RWPE1 (cell line): Measurements from ENCODE around the gene ZDHHC22.

Source experiments
- CTCF ChIA-PET: fragments of 350-600 bp; sonication (Branson Sonifier 250); formaldehyde crosslinking; extraction: SDS; loops from one replicate; lab custom pipeline; 2021; lab: Yijun Ruan, JAX
- POLR2A ChIA-PET: fragments of 400-600 bp; formaldehyde crosslinking; extraction: SDS; loops from one replicate; lab custom pipeline; 2020; ENCODE audit warnings: antibody characterized with exemption; ENCODE audit not compliant: low non-redundant PET; lab: Yijun Ruan, JAX
- DNase-seq: peaks from one replicate; pipeline ENCODE4 v3.0.0; 2012; ENCODE audit warnings: low spot score
- H3K27ac ChIP-seq: fragments of 450-650 bp; 2 replicates; pipeline ENCODE4 v1.5.1; 2017
- TF ChIP-seq, protein P1 (sequence below): fragments of 450-650 bp; conservative IDR thresholded peaks from 2 replicates; pipeline ENCODE4 v1.5.1; 2017; ENCODE audit warnings: low read depth, mild to moderate bottlenecking

The ZDHHC22 gene

DNA sequence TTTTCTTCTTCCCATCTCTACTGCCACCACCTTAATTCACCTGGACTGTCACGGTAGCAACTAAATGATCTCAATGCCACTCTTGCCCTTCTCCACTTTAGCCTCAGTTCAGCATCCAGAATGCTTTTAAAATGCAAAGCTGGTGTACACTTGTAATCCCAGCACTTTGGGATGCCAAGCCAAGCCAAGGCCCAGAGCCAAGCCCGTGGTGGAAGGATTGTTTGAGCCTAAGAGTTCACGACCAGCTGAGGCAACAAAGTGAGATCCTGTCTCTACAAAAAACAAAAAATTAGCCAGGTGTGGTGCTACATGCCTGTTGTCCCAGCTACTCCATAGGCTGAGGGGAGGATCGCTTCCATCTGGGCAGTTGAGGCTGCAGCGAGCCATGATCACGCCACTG lies 37.6 kb downstream of the ZDHHC22 start:
- CTCF ChIA-PET = no interaction called here
- TF ChIP-seq, protein P1, sequence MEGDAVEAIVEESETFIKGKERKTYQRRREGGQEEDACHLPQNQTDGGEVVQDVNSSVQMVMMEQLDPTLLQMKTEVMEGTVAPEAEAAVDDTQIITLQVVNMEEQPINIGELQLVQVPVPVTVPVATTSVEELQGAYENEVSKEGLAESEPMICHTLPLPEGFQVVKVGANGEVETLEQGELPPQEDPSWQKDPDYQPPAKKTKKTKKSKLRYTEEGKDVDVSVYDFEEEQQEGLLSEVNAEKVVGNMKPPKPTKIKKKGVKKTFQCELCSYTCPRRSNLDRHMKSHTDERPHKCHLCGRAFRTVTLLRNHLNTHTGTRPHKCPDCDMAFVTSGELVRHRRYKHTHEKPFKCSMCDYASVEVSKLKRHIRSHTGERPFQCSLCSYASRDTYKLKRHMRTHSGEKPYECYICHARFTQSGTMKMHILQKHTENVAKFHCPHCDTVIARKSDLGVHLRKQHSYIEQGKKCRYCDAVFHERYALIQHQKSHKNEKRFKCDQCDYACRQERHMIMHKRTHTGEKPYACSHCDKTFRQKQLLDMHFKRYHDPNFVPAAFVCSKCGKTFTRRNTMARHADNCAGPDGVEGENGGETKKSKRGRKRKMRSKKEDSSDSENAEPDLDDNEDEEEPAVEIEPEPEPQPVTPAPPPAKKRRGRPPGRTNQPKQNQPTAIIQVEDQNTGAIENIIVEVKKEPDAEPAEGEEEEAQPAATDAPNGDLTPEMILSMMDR = no peak
- DNase-seq = no peak
- H3K27ac ChIP-seq = no peak overlapping the region
- POLR2A ChIA-PET = no interaction called here

DNA sequence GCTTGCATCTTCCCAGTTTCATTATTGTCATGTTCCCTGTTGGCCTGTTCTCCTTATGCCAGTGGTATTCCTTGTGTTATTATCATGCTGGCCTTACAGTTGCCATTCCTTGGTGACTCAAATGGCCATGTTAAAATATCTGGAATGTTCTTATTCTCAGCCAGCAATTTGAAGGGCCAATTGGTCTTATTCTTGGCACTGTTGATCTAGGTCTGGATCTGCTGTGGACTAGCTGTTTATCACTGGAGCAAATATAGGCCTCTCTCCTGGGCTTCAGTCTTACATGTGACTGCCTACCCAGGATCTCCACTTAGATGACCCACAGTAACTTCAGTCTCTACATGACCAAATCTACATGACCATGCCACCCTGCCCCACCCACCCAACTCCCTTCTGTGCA lies 38.1 kb downstream of the ZDHHC22 start:
- POLR2A ChIA-PET = no interaction called here
- CTCF ChIA-PET = no interaction called here
- DNase-seq = no peak
- TF ChIP-seq, protein P1 = no peak
- no peak overlapping the region for H3K27ac ChIP-seq

DNA sequence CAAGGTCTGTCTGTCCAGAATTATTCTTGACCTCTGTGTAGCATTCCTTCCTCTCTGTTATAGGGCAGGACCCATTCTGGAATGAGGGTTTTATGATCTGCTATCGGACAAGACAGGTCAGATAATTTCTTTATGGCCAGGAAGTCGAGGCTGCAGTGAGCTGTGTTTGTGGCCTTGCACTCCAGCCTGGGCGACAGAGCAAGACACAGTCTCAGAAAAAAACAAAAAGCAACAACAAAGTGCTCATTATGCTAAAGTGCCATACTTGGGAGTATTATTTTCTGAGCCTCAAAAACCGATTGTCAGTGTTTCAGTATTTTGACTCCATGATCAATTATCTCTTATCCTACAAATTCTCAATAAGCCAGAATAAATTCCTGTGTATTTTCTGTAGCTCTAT lies 39.4 kb downstream of the ZDHHC22 start:
- CTCF ChIA-PET = interaction anchor here (1.4 kb wide), 1 partner anchor 226 kb away, joined by 6 read pairs; no protein-coding TSS in a partner anchor
- H3K27ac ChIP-seq = no peak overlapping the region
- DNase-seq = no peak
- TF ChIP-seq, protein P1 = no peak
- POLR2A ChIA-PET = no interaction called here

DNA sequence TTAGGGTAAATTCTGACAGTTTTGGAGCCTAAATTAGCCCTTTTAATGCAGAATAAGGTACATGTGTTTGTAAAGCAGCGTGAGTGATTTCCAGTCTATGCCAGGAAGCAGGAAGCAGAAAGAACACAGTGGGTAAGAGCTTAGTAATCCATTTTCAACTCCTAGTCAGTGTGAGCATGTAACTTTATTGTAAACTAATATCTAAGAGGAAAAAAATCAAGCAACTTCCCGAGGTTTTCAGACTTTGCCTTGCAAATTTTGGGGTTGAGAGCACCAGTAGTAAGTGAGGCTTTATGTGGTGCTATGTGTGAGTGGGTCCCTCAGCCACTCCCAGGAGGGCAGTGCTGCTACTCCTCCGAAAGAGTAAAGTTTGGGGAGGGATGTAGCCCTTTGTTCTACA lies 40.6 kb downstream of the ZDHHC22 start:
- ChIA-PET POLR2A (interaction anchor here (0.7 kb wide), 1 partner anchor 176 kb away, joined by 4 read pairs; no protein-coding TSS in a partner anchor), CTCF (no interaction called here)
- TF ChIP-seq, protein P1 = no peak
- no peak for DNase-seq
- H3K27ac ChIP-seq = no peak overlapping the region

DNA sequence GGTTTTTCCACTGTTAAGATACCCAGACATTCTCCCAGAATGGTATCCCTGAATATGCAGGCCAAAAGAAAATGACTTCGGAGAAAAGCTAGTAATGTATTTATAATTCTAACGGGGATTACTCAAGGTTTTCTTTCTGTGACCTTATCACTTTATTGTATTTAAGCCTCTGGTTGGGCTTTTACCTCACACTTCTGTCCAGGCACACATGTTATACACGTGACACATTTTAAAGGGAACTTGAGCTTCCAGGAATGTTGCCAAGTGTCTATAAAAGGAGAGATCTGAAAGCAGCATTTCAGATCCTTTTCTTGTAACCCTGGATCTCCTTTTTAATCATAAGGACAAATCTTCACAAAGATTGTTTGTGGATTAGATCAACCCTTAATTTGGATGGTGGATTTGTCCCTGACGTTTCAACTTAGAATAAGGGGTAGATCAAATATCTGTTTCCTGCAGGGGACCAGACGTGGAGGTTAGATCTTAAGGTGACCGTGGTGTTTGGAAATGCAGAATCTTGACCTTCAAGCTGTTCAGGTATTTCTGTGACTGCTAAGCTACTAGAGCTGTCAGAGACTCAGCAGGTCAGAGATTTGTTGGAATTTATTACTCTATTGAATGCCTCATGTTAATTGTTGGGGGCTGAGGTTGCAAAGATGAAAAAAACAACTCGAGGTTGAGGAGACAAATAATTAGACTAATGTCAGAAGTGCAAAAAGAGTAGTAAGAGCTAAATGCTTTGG lies 42.0 kb downstream of the ZDHHC22 start:
- peak overlapping the region; percentile 93; the same call in 1 of the 2 replicates for H3K27ac ChIP-seq
- ChIA-PET CTCF (interaction anchor here (0.5 to 0.6 kb wide), 2 partner anchors 83 to 203 kb away, joined by 3 to 4 read pairs; no protein-coding TSS in a partner anchor), POLR2A (no interaction called here)
- peak; percentile 29 for DNase-seq
- TF ChIP-seq, protein P1 = no peak

DNA sequence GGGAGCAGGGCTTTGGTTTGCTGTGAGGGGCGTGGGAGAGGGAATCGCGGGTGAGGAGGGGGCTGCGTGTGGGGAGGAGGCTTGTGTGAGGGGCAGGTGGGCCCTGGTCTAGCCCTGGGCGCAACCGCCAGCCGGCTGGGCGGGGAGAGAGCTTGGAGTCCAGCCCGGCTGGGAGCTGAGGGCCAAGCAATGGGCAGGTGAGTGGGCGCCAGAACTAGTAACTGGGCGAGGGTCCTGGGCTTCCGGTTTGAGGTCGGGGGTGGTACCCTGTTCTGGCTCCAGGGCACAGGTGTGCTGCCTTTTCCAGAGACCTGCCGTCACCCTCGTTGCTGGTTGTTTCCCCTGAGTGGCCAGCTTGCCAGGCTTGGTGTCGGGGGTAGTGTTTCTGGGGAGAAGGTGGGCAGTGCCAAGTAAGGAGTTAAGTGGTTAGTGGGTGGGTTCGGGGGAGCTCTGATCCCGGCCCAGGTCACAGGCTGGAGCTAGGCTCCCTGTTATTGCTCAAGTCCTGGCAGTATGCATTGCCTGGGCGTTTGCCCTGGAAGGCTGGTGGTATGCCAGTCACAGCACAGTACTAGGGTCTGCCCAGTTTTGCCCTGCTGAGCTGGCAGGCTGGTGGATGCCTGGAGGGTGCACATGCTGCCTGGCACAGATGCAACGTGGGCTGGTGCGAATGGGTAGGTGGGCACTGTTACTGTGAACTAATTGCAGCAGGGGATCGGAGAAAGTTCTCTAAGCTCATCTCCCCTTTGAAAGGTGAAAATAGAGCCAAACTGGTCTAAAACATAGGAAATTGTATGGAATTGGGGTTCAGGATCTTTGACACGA lies 42.9 kb downstream of the ZDHHC22 start:
- CTCF ChIA-PET = interaction anchor here (2.5 kb wide), 1 partner anchor 226 kb away, joined by 10 read pairs; no protein-coding TSS in a partner anchor
- peak overlapping the region; percentile 93 for H3K27ac ChIP-seq
- peak; percentile 28 for DNase-seq
- TF ChIP-seq, protein P1 = no peak
- POLR2A ChIA-PET = no interaction called here
